SK-N-SH treated with all-trans-retinoic acid at 6 μM for 48 hours (cell line): ENCODE results near the gene NAT14.

ENCODE experiments used
- ATAC-seq: fragments of 200-7000 bp; cut with Tn5 transposase; 3 replicates; pipeline ENCODE4 v1.9.1; 2020; ENCODE audit warnings: mild to moderate bottlenecking, moderate library complexity
- ARNTL ChIP-seq: fragments of 450-650 bp; formaldehyde crosslinking; IDR thresholded peaks from 2 replicates; pipeline ENCODE4 v1.5.0; 2020; ENCODE audit warnings: low read depth, mild to moderate bottlenecking, moderate library complexity, borderline replicate concordance
- BACH2 ChIP-seq: fragments of 250-450 bp; sonication (Bioruptor Pico); IDR thresholded peaks from 2 replicates; pipeline ENCODE4 v1.9.0; 2021; ENCODE audit warnings: mild to moderate bottlenecking, borderline replicate concordance
- CREB5 ChIP-seq: fragments of 250-450 bp; sonication (Bioruptor Pico); IDR thresholded peaks from 2 replicates; pipeline ENCODE4 v1.5.1; 2020; ENCODE audit warnings: low read depth, mild to moderate bottlenecking, moderate library complexity
- CSDC2 ChIP-seq: fragments of 250-450 bp; sonication (Bioruptor Pico); IDR thresholded peaks from 2 replicates; pipeline ENCODE4 v1.5.0; 2020; ENCODE audit warnings: mild to moderate bottlenecking, moderate library complexity
- CSRNP3 ChIP-seq: fragments of 250-450 bp; sonication (Bioruptor Pico); IDR thresholded peaks from 2 replicates; pipeline ENCODE4 v1.5.1; 2021; ENCODE audit warnings: mild to moderate bottlenecking, moderate library complexity
- ESRRG ChIP-seq: fragments of 250-450 bp; sonication (Bioruptor Pico); IDR thresholded peaks from 2 replicates; pipeline ENCODE4 v1.6.1; 2021; ENCODE audit warnings: mild to moderate bottlenecking
- GLIS3 ChIP-seq: fragments of 250-450 bp; sonication (Bioruptor Pico); IDR thresholded peaks from 2 replicates; pipeline ENCODE4 v1.5.0; 2020; ENCODE audit warnings: mild to moderate bottlenecking, moderate library complexity
- ISL1 ChIP-seq: fragments of 250-450 bp; sonication (Bioruptor Pico); IDR thresholded peaks from 2 replicates; pipeline ENCODE4 v2.1.2; 2022; ENCODE audit warnings: mild to moderate bottlenecking, moderate library complexity
- OSR1 ChIP-seq: fragments of 250-450 bp; sonication (Bioruptor Pico); IDR thresholded peaks from 2 replicates; pipeline ENCODE4 v1.8.0; 2022; ENCODE audit warnings: moderate library complexity, mild to moderate bottlenecking, inconsistent platforms
- POU6F1 ChIP-seq: fragments of 250-450 bp; sonication (Bioruptor Pico); IDR thresholded peaks from 2 replicates; pipeline ENCODE4 v1.8.0; 2021; ENCODE audit warnings: low read depth, mild to moderate bottlenecking, moderate library complexity, borderline replicate concordance
- PPARA ChIP-seq: fragments of 250-450 bp; sonication (Bioruptor Pico); IDR thresholded peaks from 2 replicates; pipeline ENCODE4 v1.5.0; 2020; ENCODE audit warnings: mild to moderate bottlenecking, borderline replicate concordance
- SNAI2 ChIP-seq: fragments of 250-450 bp; sonication (Bioruptor Pico); IDR thresholded peaks from 2 replicates; pipeline ENCODE4 v1.5.0; 2020; ENCODE audit warnings: mild to moderate bottlenecking, moderate library complexity
- TCF4 ChIP-seq: fragments of 250-450 bp; sonication (Bioruptor Pico); IDR thresholded peaks from 2 replicates; pipeline ENCODE4 v1.8.0; 2021; ENCODE audit warnings: mild to moderate bottlenecking, moderate library complexity, borderline replicate concordance
- TOX ChIP-seq: fragments of 250-450 bp; sonication (Bioruptor Pico); IDR thresholded peaks from 2 replicates; pipeline ENCODE4 v1.8.0; 2021; ENCODE audit warnings: mild to moderate bottlenecking, moderate library complexity, borderline replicate concordance
- TSHZ2 ChIP-seq: fragments of 250-450 bp; sonication (Bioruptor Pico); IDR thresholded peaks from 2 replicates; pipeline ENCODE4 v1.5.0; 2020; ENCODE audit warnings: mild to moderate bottlenecking, moderate library complexity
- ZC3H10 ChIP-seq: fragments of 250-450 bp; sonication (Bioruptor Pico); IDR thresholded peaks from 2 replicates; pipeline ENCODE4 v1.5.1; 2021; ENCODE audit warnings: mild to moderate bottlenecking, moderate library complexity
- ZFP3 ChIP-seq: fragments of 250-450 bp; sonication (Bioruptor Pico); IDR thresholded peaks from 2 replicates; pipeline ENCODE4 v1.5.0; 2020; ENCODE audit warnings: mild to moderate bottlenecking, moderate library complexity
- ZNF565 ChIP-seq: fragments of 450-650 bp; formaldehyde crosslinking; conservative IDR thresholded peaks from 2 replicates; pipeline ENCODE4 v1.5.0; 2020; ENCODE audit warnings: low read depth, mild to moderate bottlenecking, moderate library complexity
- ZNF8 ChIP-seq: fragments of 450-650 bp; formaldehyde crosslinking; IDR thresholded peaks from 2 replicates; pipeline ENCODE4 v1.5.0; 2020; ENCODE audit warnings: mild to moderate bottlenecking, moderate library complexity

The NAT14 gene

GRCh38 chr19:55465460-55466240 lies 19.3 kb upstream of the NAT14 start:
- ATAC-seq, result no peak
- TF ChIP-seq CREB5 (CRISPR knock-in tag) (no peak), PPARA (CRISPR knock-in tag) (no peak), ZFP3 (no peak), SNAI2 (no peak), TOX (no peak), ZNF8 (CRISPR knock-in tag) (no peak), ZC3H10 (CRISPR knock-in tag) (no peak), TSHZ2 (CRISPR knock-in tag) (no peak), BACH2 (no peak), ARNTL (CRISPR knock-in tag) (no peak), ISL1 (CRISPR knock-in tag) (no peak), CSDC2 (CRISPR knock-in tag) (no peak)

- TF ChIP-seq ZNF565 (CRISPR knock-in tag) (no peak), ESRRG (CRISPR knock-in tag) (no peak)
- no peak for ATAC-seq
These were observed 18.8 kb upstream of the NAT14 start for GRCh38 chr19:55466241-55466614.

GRCh38 chr19:55467236-55468053 lies 17.5 kb upstream of the NAT14 start:
- peak; percentile 97 for ATAC-seq
- TF ChIP-seq ZNF8 (CRISPR knock-in tag), result no peak

- no peak for ATAC-seq
- TF ChIP-seq CREB5 (CRISPR knock-in tag) (no peak), CSRNP3 (CRISPR knock-in tag) (no peak), ZC3H10 (CRISPR knock-in tag) (no peak), ARNTL (CRISPR knock-in tag) (no peak), TCF4 (CRISPR knock-in tag) (no peak), POU6F1 (CRISPR knock-in tag) (no peak), OSR1 (CRISPR knock-in tag) (no peak), GLIS3 (CRISPR knock-in tag) (no peak), ZNF565 (CRISPR knock-in tag) (no peak), PPARA (CRISPR knock-in tag) (no peak)
- TF ChIP-seq, all 23 proteins: peak for 0
These were observed 17.0 kb upstream of the NAT14 start for GRCh38 chr19:55468054-55468393.
